HCT116 (cell line): ENCODE results near the gene FHOD1. TPM values are rescaled to one million over a fixed set of nuclear protein-coding genes. Genes with fewer than 3 reads are reported as not detected.

Experiments used
- ATAC-seq: fragments of 200-7000 bp; cut with Tn5 transposase; 2 replicates; pipeline ENCODE4 v1.9.1; 2020; ENCODE audit warnings: mild to moderate bottlenecking, moderate library complexity
- BruUV-seq: library from RNA; stranded (reverse); fragments of 400-500 nt; replicated peaks from 2 replicates; lab custom pipeline; 2021; lab: Mats Ljungman, UMichigan
- CTCF ChIA-PET: fragments of 300-600 bp; sonication (Branson Sonifier 250); formaldehyde crosslinking; loops from one replicate; lab custom pipeline; 2021; ENCODE audit warnings: antibody characterized with exemption; lab: Charles Lee
- POLR2A ChIA-PET: fragments of 300-600, 350-600 bp; sonication (Branson Sonifier 250); formaldehyde crosslinking; loops from one replicate; lab custom pipeline; 2021; ENCODE audit warnings: antibody characterized with exemption; lab: Charles Lee
- RAD21 ChIA-PET, 2 experiments: fragments of 300-600 bp; sonication (Branson Sonifier 250); formaldehyde crosslinking; loops; one replicate each; lab custom pipeline; 2023; ENCODE audit warnings: low total read pairs in 2 of 2; ENCODE audit not compliant: uncharacterized antibody in 2 of 2, unreplicated experiment in 2 of 2, low non-redundant PET in 1 of 2; lab: Charles Lee
- DNase-seq: peaks from one replicate; pipeline ENCODE4 v3.0.0-alpha.2; 2010; ENCODE audit warnings: low read depth, low spot score
- H2AFZ ChIP-seq: fragments of 200-600 bp; shearing (Covaris generic), sonication (generic); 2 replicates; pipeline ENCODE4 v1.6.1; 2017; ENCODE audit warnings: low read depth, mixed run types, mixed read lengths, antibody characterized with exemption, low read length; ENCODE audit not compliant: poor library complexity, severe bottlenecking
- H3K27ac ChIP-seq: 2 replicates; pipeline ENCODE4 v1.5.1; 2012; ENCODE audit warnings: low read depth, low read length
- H3K27me3 ChIP-seq: fragments of 200-600 bp; sonication (generic); 2 replicates; pipeline ENCODE4 v1.6.1; 2016; ENCODE audit warnings: mixed run types, low read length, mixed read lengths; ENCODE audit not compliant: insufficient read depth
- H3K36me3 ChIP-seq, 2 experiments: fragments of 200-500 bp in 1 of 2; fragments of 200-600 bp in 1 of 2; sonication (Bioruptor generic) in 1 of 2; sonication (generic) in 1 of 2; 2 replicates each; pipeline versions ENCODE4 v1.5.1 to v1.6.1; 2014 to 2016; ENCODE audit warnings: low read length in 2 of 2, inconsistent platforms in 1 of 2, mixed read lengths in 1 of 2, mixed run types in 1 of 2; ENCODE audit not compliant: insufficient read depth in 2 of 2, control insufficient read depth in 1 of 2
- H3K4me1 ChIP-seq, 2 experiments: fragments of 200-600 bp in 1 of 2; sonication (generic) in 1 of 2; 2 replicates each; pipeline versions ENCODE4 v1.5.1 to v1.6.1; 2012 to 2017; ENCODE audit warnings: low read length in 2 of 2, inconsistent platforms in 1 of 2, mild to moderate bottlenecking in 1 of 2, mixed read lengths in 1 of 2, mixed run types in 1 of 2, moderate library complexity in 1 of 2; ENCODE audit not compliant: insufficient read depth in 2 of 2, control insufficient read depth in 1 of 2
- H3K4me2 ChIP-seq: fragments of 200-600 bp; sonication (generic); 2 replicates; pipeline ENCODE4 v1.6.1; 2017; ENCODE audit warnings: mixed run types, low read length, mixed read lengths
- H3K4me3 ChIP-seq, 2 experiments: fragments of 200-600 bp in 1 of 2; sonication (generic) in 1 of 2; replicated peaks in 1 of 2; 2 replicates each; pipeline ENCODE4 v1.5.1; 2011 to 2016; ENCODE audit warnings: low read length in 2 of 2, control low read depth in 1 of 2, low read depth in 1 of 2, mild to moderate bottlenecking in 1 of 2, mixed read lengths in 1 of 2, mixed run types in 1 of 2
- H3K79me2 ChIP-seq: fragments of 200-600 bp; sonication (generic); 2 replicates; pipeline ENCODE4 v1.6.1; 2017; ENCODE audit warnings: mild to moderate bottlenecking, mixed run types, low read length, moderate library complexity, mixed read lengths; ENCODE audit not compliant: insufficient read depth
- H3K9ac ChIP-seq: fragments of 200-600 bp; sonication (generic); 2 replicates; pipeline ENCODE4 v1.6.1; 2016; ENCODE audit warnings: low read length, mixed read lengths
- H3K9me2 ChIP-seq: fragments of 200-600 bp; sonication (generic), shearing (Covaris generic); 2 replicates; pipeline ENCODE4 v1.6.1; 2017; ENCODE audit warnings: mixed run types, mild to moderate bottlenecking, moderate library complexity; ENCODE audit not compliant: insufficient read depth
- H3K9me3 ChIP-seq, 2 experiments: fragments of 200-500 bp in 1 of 2; fragments of 200-600 bp in 1 of 2; sonication (Bioruptor generic) in 1 of 2; sonication (generic) in 1 of 2; 2 replicates each; pipeline ENCODE4 v1.6.1; 2014 to 2017; ENCODE audit warnings: low read length in 2 of 2, mixed read lengths in 2 of 2, inconsistent platforms in 1 of 2, low read depth in 1 of 2, mild to moderate bottlenecking in 1 of 2, mixed run types in 1 of 2, moderate library complexity in 1 of 2; ENCODE audit not compliant: control insufficient read depth in 1 of 2, insufficient read depth in 1 of 2
- H4K20me1 ChIP-seq: fragments of 200-600 bp; sonication (generic), shearing (Covaris generic); 2 replicates; pipeline ENCODE4 v1.6.1; 2017; ENCODE audit warnings: mixed run types, mild to moderate bottlenecking, moderate library complexity; ENCODE audit not compliant: insufficient read depth
- CBX3 ChIP-seq: IDR thresholded peaks from 2 replicates; pipeline ENCODE4 v1.6.1; 2012; ENCODE audit warnings: low read depth
- EGR1 ChIP-seq: IDR thresholded peaks from 2 replicates; pipeline ENCODE4 v1.6.1; 2012; ENCODE audit warnings: low read depth
- EZH2phosphoT487 ChIP-seq: fragments of 200-600 bp; IDR thresholded peaks from 2 replicates; pipeline ENCODE4 v1.6.1; 2018; ENCODE audit warnings: antibody characterized with exemption, borderline replicate concordance
- FOSL1 ChIP-seq: IDR thresholded peaks from 2 replicates; pipeline ENCODE4 v1.6.1; 2012; ENCODE audit warnings: low read depth
- JUND ChIP-seq: IDR thresholded peaks from 2 replicates; pipeline ENCODE4 v1.6.1; 2012
- POLR2AphosphoS5 ChIP-seq: IDR thresholded peaks from 2 replicates; pipeline ENCODE4 v1.6.1; 2011; ENCODE audit warnings: mild to moderate bottlenecking, low read depth, low read length, moderate library complexity
- RAD21 ChIP-seq: IDR thresholded peaks from 2 replicates; pipeline ENCODE4 v1.6.1; 2012; ENCODE audit warnings: low read depth, mild to moderate bottlenecking
- SIN3A ChIP-seq: IDR thresholded peaks from 2 replicates; pipeline ENCODE4 v1.6.1; 2012; ENCODE audit warnings: low read depth
- SP1 ChIP-seq: IDR thresholded peaks from 2 replicates; pipeline ENCODE4 v1.6.1; 2012; ENCODE audit warnings: low read depth
- SRF ChIP-seq: IDR thresholded peaks from 2 replicates; pipeline ENCODE4 v1.6.1; 2012; ENCODE audit warnings: low read depth
- TCF7L2 ChIP-seq: IDR thresholded peaks from 2 replicates; pipeline ENCODE4 v1.7.0; 2011; ENCODE audit warnings: borderline replicate concordance, inconsistent platforms; ENCODE audit not compliant: insufficient read depth, insufficient read length; ENCODE audit errors: extremely low read depth
- YY1 ChIP-seq: IDR thresholded peaks from 2 replicates; pipeline ENCODE4 v1.6.1; 2011; ENCODE audit warnings: low read length, low read depth, moderate library complexity, mild to moderate bottlenecking; ENCODE audit not compliant: insufficient replicate concordance; ENCODE audit errors: extremely low read depth
- ZFX ChIP-seq: fragments of 450-650 bp; IDR thresholded peaks from 2 replicates; pipeline ENCODE4 v1.6.1; 2017
- ZNF274 ChIP-seq: fragments of 200-500 bp; sonication (Bioruptor generic); IDR thresholded peaks from 2 replicates; pipeline ENCODE4 v1.6.1; 2014; ENCODE audit warnings: mild to moderate bottlenecking, low read depth, low read length, inconsistent platforms
- intact Hi-C: fragments of 100-400 bp; cut with micrococcal nuclease; formaldehyde crosslinking; loops from 2 replicates; pipeline ENCODE4 v1.10.0; 2022
- total RNA-seq: library from RNA; stranded (reverse); gene quantifications from one replicate; pipeline ENCODE4 v1.2.1, GENCODE V29; 2021; ENCODE audit not compliant: unreplicated experiment
- TF ChIP-seq, protein P1 (sequence below): IDR thresholded peaks from 2 replicates; pipeline ENCODE4 v1.6.1; 2012
- TF ChIP-seq, protein P2 (sequence below): IDR thresholded peaks from 2 replicates; pipeline ENCODE4 v1.6.1; 2012
- TF ChIP-seq, protein P3 (sequence below), 3 experiments: fragments of 200-600 bp in 1 of 3; sonication (generic) in 1 of 3; IDR thresholded peaks in 2 of 3; conservative IDR thresholded peaks in 1 of 3; 2 replicates each; pipeline ENCODE4 v1.5.1; 2012 to 2017; ENCODE audit warnings: low read depth in 2 of 3, low read length in 2 of 3, antibody characterized with exemption in 1 of 3, borderline replicate concordance in 1 of 3, control low read depth in 1 of 3, mild to moderate bottlenecking in 1 of 3, mixed read lengths in 1 of 3, mixed run types in 1 of 3, moderate library complexity in 1 of 3; ENCODE audit not compliant: insufficient read depth in 1 of 3

FHOD1 gene
- total RNA-seq, 1 experiment from 2014 or later, result 69.2 TPM

DNA sequence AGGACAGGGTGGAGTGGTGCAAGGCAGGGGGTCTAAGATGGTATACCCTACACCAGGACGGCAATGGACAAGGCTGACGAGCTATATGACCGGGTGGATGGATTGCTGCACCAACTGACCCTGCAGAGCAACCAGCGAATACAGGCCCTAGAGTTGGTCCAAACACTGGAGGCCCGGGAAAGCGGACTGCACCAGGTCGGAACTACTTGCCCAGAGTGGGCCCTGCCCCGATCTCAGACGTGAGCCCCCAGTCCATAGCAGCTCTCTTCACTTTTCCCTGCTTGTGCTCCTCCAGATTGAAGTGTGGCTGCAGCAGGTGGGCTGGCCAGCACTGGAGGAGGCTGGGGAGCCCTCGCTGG, 35.1 kb upstream of the FHOD1 start:
- no peak overlapping the region for H2AFZ ChIP-seq
- H3K79me2 ChIP-seq, result peaks cover 14% of the 10 kb centered on the region
- peaks cover 15 to 25% of the 10 kb centered on the region in 2 experiments for H3K4me1 ChIP-seq
- H3K9me2 ChIP-seq, result no peaks in the 10 kb centered on the region
- ChIA-PET RAD21 (no interaction called here), POLR2A (no interaction called here), CTCF (no interaction called here)
- ATAC-seq, result no peak
- TF ChIP-seq ZFX (no peak), POLR2AphosphoS5 (no peak), SIN3A (no peak), EZH2phosphoT487 (no peak), TCF7L2 (no peak), JUND (no peak), SRF (no peak), RAD21 (no peak), SP1 (no peak), FOSL1 (no peak), ZNF274 (no peak), EGR1 (no peak), CBX3 (no peak), YY1 (no peak)
- TF ChIP-seq, protein P1, sequence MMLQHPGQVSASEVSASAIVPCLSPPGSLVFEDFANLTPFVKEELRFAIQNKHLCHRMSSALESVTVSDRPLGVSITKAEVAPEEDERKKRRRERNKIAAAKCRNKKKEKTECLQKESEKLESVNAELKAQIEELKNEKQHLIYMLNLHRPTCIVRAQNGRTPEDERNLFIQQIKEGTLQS, result no peak
- TF ChIP-seq, protein P2, sequence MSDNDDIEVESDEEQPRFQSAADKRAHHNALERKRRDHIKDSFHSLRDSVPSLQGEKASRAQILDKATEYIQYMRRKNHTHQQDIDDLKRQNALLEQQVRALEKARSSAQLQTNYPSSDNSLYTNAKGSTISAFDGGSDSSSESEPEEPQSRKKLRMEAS, result no peak
- TF ChIP-seq, protein P3, sequence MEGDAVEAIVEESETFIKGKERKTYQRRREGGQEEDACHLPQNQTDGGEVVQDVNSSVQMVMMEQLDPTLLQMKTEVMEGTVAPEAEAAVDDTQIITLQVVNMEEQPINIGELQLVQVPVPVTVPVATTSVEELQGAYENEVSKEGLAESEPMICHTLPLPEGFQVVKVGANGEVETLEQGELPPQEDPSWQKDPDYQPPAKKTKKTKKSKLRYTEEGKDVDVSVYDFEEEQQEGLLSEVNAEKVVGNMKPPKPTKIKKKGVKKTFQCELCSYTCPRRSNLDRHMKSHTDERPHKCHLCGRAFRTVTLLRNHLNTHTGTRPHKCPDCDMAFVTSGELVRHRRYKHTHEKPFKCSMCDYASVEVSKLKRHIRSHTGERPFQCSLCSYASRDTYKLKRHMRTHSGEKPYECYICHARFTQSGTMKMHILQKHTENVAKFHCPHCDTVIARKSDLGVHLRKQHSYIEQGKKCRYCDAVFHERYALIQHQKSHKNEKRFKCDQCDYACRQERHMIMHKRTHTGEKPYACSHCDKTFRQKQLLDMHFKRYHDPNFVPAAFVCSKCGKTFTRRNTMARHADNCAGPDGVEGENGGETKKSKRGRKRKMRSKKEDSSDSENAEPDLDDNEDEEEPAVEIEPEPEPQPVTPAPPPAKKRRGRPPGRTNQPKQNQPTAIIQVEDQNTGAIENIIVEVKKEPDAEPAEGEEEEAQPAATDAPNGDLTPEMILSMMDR (IDR thresholded peaks at IDR 0.05 in 2 of 3, conservative IDR thresholded peaks at IDR 0.05 in 1 of 3; ENCODE audit: borderline replicate concordance in 1 of 3, insufficient read depth in 1 of 3, low read depth in 2 of 3, low read length in 2 of 3), result no peak
- H3K4me2 ChIP-seq, result no peak overlapping the region
- BruUV-seq, result no TSS peak
- H3K36me3 ChIP-seq, result peaks cover 3 to 5% of the 10 kb centered on the region in 2 experiments; a peak in 2 of 4 replicates
- H3K4me3 ChIP-seq, result no peak overlapping the region
- DNase-seq, result no peak
- intact Hi-C loops, result no loop called here
- H4K20me1 ChIP-seq, result no peaks in the 10 kb centered on the region
- no peak overlapping the region for H3K27ac ChIP-seq
- H3K9ac ChIP-seq, result no peak overlapping the region
- no peaks in the 10 kb centered on the region for H3K27me3 ChIP-seq
- H3K9me3 ChIP-seq, result no peaks in the 10 kb centered on the region
